GM21737 (cell line): Measurements from ENCODE around the gene MUC20.

Experiments used
- ATAC-seq: cut with Tn5 transposase; IDR thresholded peaks from one replicate; pipeline ENCODE4 v1.9.1; 2021; ENCODE audit warnings: mild to moderate bottlenecking, moderate library complexity; ENCODE audit not compliant: unreplicated experiment

MUC20 gene

GRCh38 chr3:195754141-195754540, 33.4 kb downstream of the MUC20 start:
- no peak for ATAC-seq

- no peak for ATAC-seq
Measured at GRCh38 chr3:195754906-195755305, 34.1 kb downstream of the MUC20 start.

GRCh38 chr3:195755391-195755790, 34.6 kb downstream of the MUC20 start:
- no peak for ATAC-seq

- ATAC-seq = no peak
Measured at GRCh38 chr3:195755791-195756676, 35.3 kb downstream of the MUC20 start.

GRCh38 chr3:195757438-195757770, 36.6 kb downstream of the MUC20 start:
- ATAC-seq = no peak

GRCh38 chr3:195757827-195758226, 37.0 kb downstream of the MUC20 start:
- no peak for ATAC-seq

GRCh38 chr3:195758721-195759353, 38.1 kb downstream of the MUC20 start:
- ATAC-seq = no peak

- no peak for ATAC-seq
Measured at GRCh38 chr3:195760345-195761122, 39.8 kb downstream of the MUC20 start.

GRCh38 chr3:195761123-195761566, 40.4 kb downstream of the MUC20 start:
- ATAC-seq = no peak

GRCh38 chr3:195761567-195762248, 40.9 kb downstream of the MUC20 start:
- ATAC-seq = no peak

- ATAC-seq = no peak
Measured at GRCh38 chr3:195762249-195762585, 41.4 kb downstream of the MUC20 start.

- no peak for ATAC-seq
Measured at GRCh38 chr3:195762611-195763010, 41.8 kb downstream of the MUC20 start.

GRCh38 chr3:195763076-195763830, 42.5 kb downstream of the MUC20 start:
- no peak for ATAC-seq

GRCh38 chr3:195763843-195764825, 43.4 kb downstream of the MUC20 start:
- no peak for ATAC-seq

GRCh38 chr3:195764961-195765706, 44.4 kb downstream of the MUC20 start:
- ATAC-seq = no peak

- ATAC-seq = no peak
Measured at GRCh38 chr3:195766671-195767070, 45.9 kb downstream of the MUC20 start.

- no peak for ATAC-seq
Measured at GRCh38 chr3:195767792-195768191, 47.0 kb downstream of the MUC20 start.

- ATAC-seq = no peak
Measured at GRCh38 chr3:195768414-195768813, 47.6 kb downstream of the MUC20 start.
